CD1c-positive myeloid dendritic cell (primary cell): ENCODE results near the gene ANGPTL5.
"Not testable (repeated sequence)": the region's sequence is repeated elsewhere in the genome, so short reads cannot be mapped to it uniquely, and the experiment has no call there.

Experiments used
- DNase-seq: peaks from one replicate; pipeline ENCODE4 v3.0.0-alpha.2; 2016; ENCODE audit errors: extremely low spot score

ANGPTL5 gene

GRCh38 chr11:101885631-101886030 lies 30.7 kb downstream of the ANGPTL5 start:
- no peak for DNase-seq

GRCh38 chr11:101881586-101881985 lies 34.7 kb downstream of the ANGPTL5 start:
- no peak for DNase-seq

- no peak for DNase-seq
These were observed 36.1 kb downstream of the ANGPTL5 start for GRCh38 chr11:101880222-101880621.

GRCh38 chr11:101872171-101872882 lies 44.0 kb downstream of the ANGPTL5 start:
- no peak for DNase-seq

GRCh38 chr11:101870510-101870909 lies 45.8 kb downstream of the ANGPTL5 start:
- DNase-seq, result no peak

GRCh38 chr11:101867951-101868350 lies 48.4 kb downstream of the ANGPTL5 start:
- DNase-seq, result no peak

GRCh38 chr11:101866619-101867491 lies 49.5 kb downstream of the ANGPTL5 start:
- no peak for DNase-seq

- DNase-seq, result no peak
These were observed 52.2 kb downstream of the ANGPTL5 start for GRCh38 chr11:101864098-101864497.

GRCh38 chr11:101863361-101863760 lies 53.0 kb downstream of the ANGPTL5 start:
- no peak for DNase-seq

GRCh38 chr11:101862391-101863233 lies 53.7 kb downstream of the ANGPTL5 start:
- no peak for DNase-seq

- DNase-seq, result peak; percentile 42
These were observed 55.5 kb downstream of the ANGPTL5 start for GRCh38 chr11:101860696-101861427.

- DNase-seq, result not testable (repeated sequence)
These were observed 64.1 kb downstream of the ANGPTL5 start for GRCh38 chr11:101852260-101852659.

- DNase-seq, result no peak
These were observed 68.1 kb downstream of the ANGPTL5 start for GRCh38 chr11:101848262-101848661.

- no peak for DNase-seq
These were observed 71.7 kb downstream of the ANGPTL5 start for GRCh38 chr11:101844608-101845007.

GRCh38 chr11:101840704-101841103 lies 75.6 kb downstream of the ANGPTL5 start:
- no peak for DNase-seq
